HUES48 (cell line): ENCODE measurements around the gene KITLG.

Experiments used
- H3K27ac ChIP-seq: one replicate; pipeline ENCODE4 v1.7.0; 2013; ENCODE audit warnings: low read depth, low read length, inconsistent platforms
- H3K27me3 ChIP-seq: 2 replicates; pipeline ENCODE4 v1.6.1; 2013; ENCODE audit warnings: mild to moderate bottlenecking, low read length; ENCODE audit not compliant: control insufficient read depth, insufficient read depth
- H3K36me3 ChIP-seq: 2 replicates; pipeline ENCODE4 v1.6.1; 2013; ENCODE audit warnings: low read length; ENCODE audit not compliant: control insufficient read depth, insufficient read depth
- H3K4me1 ChIP-seq: 2 replicates; pipeline ENCODE4 v1.6.1; 2013; ENCODE audit warnings: mild to moderate bottlenecking, low read length; ENCODE audit not compliant: control insufficient read depth, insufficient read depth
- H3K4me3 ChIP-seq: 2 replicates; pipeline ENCODE4 v1.5.1; 2013; ENCODE audit warnings: mild to moderate bottlenecking, low read depth, low read length
- H3K9ac ChIP-seq: 2 replicates; pipeline ENCODE4 v1.6.1; 2013; ENCODE audit warnings: mild to moderate bottlenecking, low read depth, low read length, moderate library complexity
- H3K9me3 ChIP-seq: 2 replicates; pipeline ENCODE4 v1.6.1; 2013; ENCODE audit warnings: low read length; ENCODE audit not compliant: control insufficient read depth, insufficient read depth

Gene KITLG

GRCh38 chr12:88450136-88450535, 130.1 kb downstream of the KITLG start:
- Histone ChIP-seq H3K4me3 (no peak overlapping the region), H3K36me3 (no peaks in the 10 kb centered on the region), H3K27ac (no peak overlapping the region), H3K9me3 (no peaks in the 10 kb centered on the region), H3K4me1 (peaks cover 7% of the 10 kb centered on the region; the same call in 1 of the 2 replicates), H3K27me3 (no peaks in the 10 kb centered on the region), H3K9ac (no peak overlapping the region)

DNA sequence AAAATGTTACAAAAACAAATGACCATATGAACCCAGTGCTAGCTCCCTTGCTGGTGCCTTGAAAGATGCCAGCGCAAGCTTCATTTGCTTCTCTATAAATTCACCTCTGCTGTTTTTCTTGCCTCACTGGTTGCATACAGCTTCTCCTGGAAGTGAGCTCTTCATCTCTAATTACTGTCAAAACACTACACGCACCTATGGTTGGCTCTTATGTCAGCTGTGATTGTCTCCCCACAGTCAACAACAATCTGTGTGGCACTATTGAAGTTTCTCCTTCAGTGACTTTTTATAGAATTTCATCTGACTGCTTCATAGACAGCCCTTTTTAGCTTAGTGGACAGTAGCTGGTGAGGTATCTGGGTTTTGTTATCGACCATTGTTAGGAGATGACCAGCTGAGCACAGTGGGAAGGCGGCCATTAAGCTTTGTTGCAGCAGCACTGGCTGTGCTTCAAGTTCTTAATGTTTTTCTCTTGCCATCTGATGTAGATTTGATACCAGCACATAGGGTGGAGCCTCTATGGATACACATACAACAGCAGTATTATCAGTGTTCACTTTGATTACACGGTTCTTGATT, 131.8 kb downstream of the KITLG start:
- no peaks in the 10 kb centered on the region for H3K36me3 ChIP-seq
- no peak overlapping the region for H3K9ac ChIP-seq
- H3K27ac ChIP-seq: peak overlapping the region; percentile 28
- H3K27me3 ChIP-seq: no peaks in the 10 kb centered on the region
- no peaks in the 10 kb centered on the region for H3K9me3 ChIP-seq
- H3K4me3 ChIP-seq: no peak overlapping the region
- peaks cover 7% of the 10 kb centered on the region; the same call in 1 of the 2 replicates for H3K4me1 ChIP-seq

- no peak overlapping the region for H3K27ac ChIP-seq
- no peaks in the 10 kb centered on the region for H3K36me3 ChIP-seq
- no peaks in the 10 kb centered on the region for H3K9me3 ChIP-seq
- no peak overlapping the region for H3K4me3 ChIP-seq
- H3K27me3 ChIP-seq: no peaks in the 10 kb centered on the region
- H3K4me1 ChIP-seq: peaks cover 7% of the 10 kb centered on the region; the same call in 1 of the 2 replicates
- H3K9ac ChIP-seq: no peak overlapping the region; the same call in 1 of the 2 replicates
These were observed 134.4 kb downstream of the KITLG start for GRCh38 chr12:88445705-88446394.

GRCh38 chr12:88444481-88444880, 135.8 kb downstream of the KITLG start:
- Histone ChIP-seq H3K27me3 (no peaks in the 10 kb centered on the region), H3K9ac (no peak overlapping the region), H3K27ac (no peak overlapping the region), H3K4me3 (no peak overlapping the region), H3K4me1 (peaks cover 7% of the 10 kb centered on the region; the same call in 1 of the 2 replicates), H3K36me3 (no peaks in the 10 kb centered on the region), H3K9me3 (no peaks in the 10 kb centered on the region)
